HPDE6-E6E7 (cell line): Measurements from ENCODE around the gene GALP.
"Not testable (repeated sequence)": the region's sequence is repeated elsewhere in the genome, so short reads cannot be mapped to it uniquely, and the experiment has no call there.

Experiments used
- DNase-seq: peaks from one replicate; pipeline ENCODE4 v3.0.0; 2011; ENCODE audit warnings: missing footprints; ENCODE audit errors: extremely low spot score

The GALP gene

GRCh38 chr19:56148096-56148495 lies 27.7 kb upstream of the GALP start:
- no peak for DNase-seq

- not testable (repeated sequence) for DNase-seq
These were observed 26.7 kb upstream of the GALP start for GRCh38 chr19:56148955-56149655.

- no peak for DNase-seq
These were observed 26.2 kb upstream of the GALP start for GRCh38 chr19:56149656-56150038.

GRCh38 chr19:56150358-56150757 lies 25.4 kb upstream of the GALP start:
- DNase-seq: no peak

- DNase-seq: no peak
These were observed 23.2 kb upstream of the GALP start for GRCh38 chr19:56152644-56153043.

- DNase-seq: no peak
These were observed 22.3 kb upstream of the GALP start for GRCh38 chr19:56153507-56153906.

- no peak for DNase-seq
These were observed 20.6 kb upstream of the GALP start for GRCh38 chr19:56155124-56155687.

- DNase-seq: no peak
These were observed 19.0 kb upstream of the GALP start for GRCh38 chr19:56156768-56157167.

- DNase-seq: no peak
These were observed 17.5 kb upstream of the GALP start for GRCh38 chr19:56158170-56158757.

- DNase-seq: no peak
These were observed 16.7 kb upstream of the GALP start for GRCh38 chr19:56159009-56159559.

- DNase-seq: no peak
These were observed 16.1 kb upstream of the GALP start for GRCh38 chr19:56159622-56160271.

- no peak for DNase-seq
These were observed 14.3 kb upstream of the GALP start for GRCh38 chr19:56161534-56161933.

GRCh38 chr19:56162258-56162657 lies 13.6 kb upstream of the GALP start:
- DNase-seq: no peak

GRCh38 chr19:56163097-56163496 lies 12.7 kb upstream of the GALP start:
- DNase-seq: no peak

GRCh38 chr19:56167064-56167578 lies 8.7 kb upstream of the GALP start:
- DNase-seq: no peak

- DNase-seq: peak; percentile 87
These were observed 5.5 kb upstream of the GALP start for GRCh38 chr19:56170261-56170660.

GRCh38 chr19:56174086-56174485 lies 1.7 kb upstream of the GALP start:
- no peak for DNase-seq

- DNase-seq: no peak
These were observed 1.3 kb upstream of the GALP start for GRCh38 chr19:56174550-56174949.

GRCh38 chr19:56176310-56176709 lies 502 bp downstream of the GALP start:
- DNase-seq: not testable (repeated sequence)

- DNase-seq: no peak
These were observed 1.1 kb downstream of the GALP start for GRCh38 chr19:56176881-56177280.

- DNase-seq: no peak
These were observed 1.9 kb downstream of the GALP start for GRCh38 chr19:56177564-56178243.

- DNase-seq: no peak
These were observed 14.0 kb downstream of the GALP start for GRCh38 chr19:56189785-56190184.
